ENCODE data around the gene C2CD3. TPM values are rescaled to one million over a fixed set of nuclear protein-coding genes. Genes with fewer than 3 reads are reported as not detected.
A peak's percentile ranks its signal among the peaks of the same experiment; 100 is the strongest.

Gene C2CD3
- total RNA-seq, 2 experiments from 2014 or later, result 31.9 to 35.1 TPM

DNA sequence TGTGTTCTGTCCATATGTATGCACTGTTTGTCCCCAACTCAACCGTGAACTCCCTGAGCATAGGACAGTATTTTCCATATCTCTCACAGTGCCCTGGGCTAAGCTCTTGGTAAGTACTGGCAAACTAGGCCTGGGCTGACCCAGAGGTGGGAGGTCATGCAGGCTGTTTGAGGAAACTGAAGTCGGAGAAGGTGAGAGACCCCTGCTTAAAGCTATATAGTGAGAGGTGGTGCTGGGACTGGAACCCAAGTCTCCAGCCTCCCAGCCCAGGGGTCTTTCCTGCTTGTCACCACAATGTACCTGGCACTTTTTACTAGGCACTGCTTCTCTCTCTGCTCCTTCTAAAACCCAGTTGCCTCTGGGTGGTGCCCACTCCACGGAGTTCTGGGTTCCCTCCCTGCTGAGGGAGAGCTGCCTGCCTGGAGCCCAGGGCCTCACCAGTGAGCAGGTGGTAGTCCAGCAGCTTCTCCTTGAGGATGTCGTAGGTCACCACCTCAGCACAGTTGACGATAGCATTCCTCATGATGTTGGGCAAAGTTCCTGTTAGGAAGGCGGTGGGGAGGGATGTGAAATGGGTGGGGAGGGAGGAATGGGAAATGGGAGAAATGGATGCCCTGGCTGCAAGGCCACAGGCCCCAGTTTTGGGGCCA lies 166.6 kb downstream of the C2CD3 start:
- H3K9me3 ChIP-seq (ENCODE audit: control insufficient read depth in 1 of 2, insufficient read depth in 1 of 2, low read length in 2 of 2), result no peaks in the 10 kb centered on the region
- no peak overlapping the region for H3K4me3 ChIP-seq (ENCODE audit: low read length)
- Mint-ChIP-seq H3K9me3 (no peaks in the 10 kb centered on the region), H3K36me3 (ENCODE audit: low read depth) (peaks cover 26% of the 10 kb centered on the region), H3K27me3 (no peaks in the 10 kb centered on the region), H3K27ac (peak overlapping the region; percentile 94), H3K4me1 (ENCODE audit: low read depth) (peaks cover 73% of the 10 kb centered on the region), H3K4me3 (no peak overlapping the region)
- CTCF ChIA-PET, result interaction anchor here (1.5 to 2.3 kb wide), 4 partner anchors 9 to 37 kb away, joined by 4 to 26 read pairs (median 14); partner anchors contain the start of gene UCP2
- peak overlapping the region; percentile 64 to 70 for H3K27ac ChIP-seq (ENCODE audit: low read depth in 1 of 2, low read length in 2 of 2)
- POLR2A ChIA-PET, result interaction anchor here (1.6 to 5.9 kb wide), 5 partner anchors 9 to 40 kb away, joined by 3 to 316 read pairs (median 14); partner anchors contain the start of gene UCP2
- intact Hi-C loops (cut with DNase I, micrococcal nuclease), result loop anchor here (2.0 kb wide), 1 partner anchor 29 kb away; no protein-coding TSS in a partner anchor
- no peaks in the 10 kb centered on the region for H3K27me3 ChIP-seq (ENCODE audit: control insufficient read depth in 1 of 2, insufficient read depth in 2 of 2, low read length in 2 of 2)
- ATAC-seq (ENCODE audit: poor library complexity) (no peak), DNase-seq (peak in 1 of 14 experiments; percentile 6)
- H3K36me3 ChIP-seq (ENCODE audit: insufficient read depth, low read length), result peaks cover 5% of the 10 kb centered on the region
- peaks cover 68% of the 10 kb centered on the region for H3K4me1 ChIP-seq (ENCODE audit: insufficient read depth, low read length)
- TF ChIP-seq, protein P1, sequence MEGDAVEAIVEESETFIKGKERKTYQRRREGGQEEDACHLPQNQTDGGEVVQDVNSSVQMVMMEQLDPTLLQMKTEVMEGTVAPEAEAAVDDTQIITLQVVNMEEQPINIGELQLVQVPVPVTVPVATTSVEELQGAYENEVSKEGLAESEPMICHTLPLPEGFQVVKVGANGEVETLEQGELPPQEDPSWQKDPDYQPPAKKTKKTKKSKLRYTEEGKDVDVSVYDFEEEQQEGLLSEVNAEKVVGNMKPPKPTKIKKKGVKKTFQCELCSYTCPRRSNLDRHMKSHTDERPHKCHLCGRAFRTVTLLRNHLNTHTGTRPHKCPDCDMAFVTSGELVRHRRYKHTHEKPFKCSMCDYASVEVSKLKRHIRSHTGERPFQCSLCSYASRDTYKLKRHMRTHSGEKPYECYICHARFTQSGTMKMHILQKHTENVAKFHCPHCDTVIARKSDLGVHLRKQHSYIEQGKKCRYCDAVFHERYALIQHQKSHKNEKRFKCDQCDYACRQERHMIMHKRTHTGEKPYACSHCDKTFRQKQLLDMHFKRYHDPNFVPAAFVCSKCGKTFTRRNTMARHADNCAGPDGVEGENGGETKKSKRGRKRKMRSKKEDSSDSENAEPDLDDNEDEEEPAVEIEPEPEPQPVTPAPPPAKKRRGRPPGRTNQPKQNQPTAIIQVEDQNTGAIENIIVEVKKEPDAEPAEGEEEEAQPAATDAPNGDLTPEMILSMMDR (IDR thresholded peaks at IDR 0.05), result no peak

DNA sequence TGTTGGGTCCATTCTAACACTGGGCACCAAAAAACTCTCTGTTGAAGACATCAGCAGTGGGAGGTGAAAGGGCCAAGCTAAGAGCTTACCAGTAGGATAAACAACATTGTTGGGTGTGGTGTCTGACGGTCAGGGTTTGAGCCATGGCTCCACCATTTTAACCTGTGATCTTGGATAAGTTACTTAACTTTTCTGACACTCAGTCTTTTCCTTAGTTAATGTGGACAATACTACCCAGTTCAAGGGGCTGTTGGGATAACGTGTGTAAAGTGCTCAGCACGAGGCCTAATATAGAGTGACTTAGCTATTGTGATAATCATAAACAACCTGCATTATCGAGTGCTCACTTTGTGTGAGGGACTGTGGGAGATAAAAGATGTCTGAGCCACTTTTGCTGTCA lies 168.0 kb downstream of the C2CD3 start:
- peak overlapping the region; percentile 94 for H3K27ac Mint-ChIP-seq
- peaks cover 61% of the 10 kb centered on the region for H3K4me1 ChIP-seq (ENCODE audit: insufficient read depth, low read length)
- intact Hi-C loops (cut with DNase I, micrococcal nuclease), result no loop called here
- TF ChIP-seq, protein P1 (IDR thresholded peaks at IDR 0.05), result no peak
- ChIA-PET CTCF (interaction anchor here (1.0 kb wide), 1 partner anchor 40 kb away, joined by 3 read pairs; no protein-coding TSS in a partner anchor), POLR2A (interaction anchor here (0.6 to 5.9 kb wide), 2 partner anchors 28 to 58 kb away, joined by 3 to 316 read pairs; partner anchors contain the start of gene UCP2)
- H3K36me3 ChIP-seq (ENCODE audit: insufficient read depth, low read length), result peaks cover 5% of the 10 kb centered on the region
- peaks cover 67% of the 10 kb centered on the region for H3K4me1 Mint-ChIP-seq (ENCODE audit: low read depth)
- H3K27ac ChIP-seq (ENCODE audit: low read depth in 1 of 2, low read length in 2 of 2), result no peak overlapping the region
- no peak overlapping the region for H3K4me3 Mint-ChIP-seq
- peaks cover 26% of the 10 kb centered on the region for H3K36me3 Mint-ChIP-seq (ENCODE audit: low read depth)
- H3K9me3 ChIP-seq (ENCODE audit: control insufficient read depth in 1 of 2, insufficient read depth in 1 of 2, low read length in 2 of 2), result no peaks in the 10 kb centered on the region
- no peaks in the 10 kb centered on the region for H3K27me3 Mint-ChIP-seq
- H3K9me3 Mint-ChIP-seq, result no peaks in the 10 kb centered on the region
- ATAC-seq (ENCODE audit: poor library complexity) (no peak), DNase-seq (no peak)
- no peak overlapping the region for H3K4me3 ChIP-seq (ENCODE audit: low read length)
- no peaks in the 10 kb centered on the region for H3K27me3 ChIP-seq (ENCODE audit: control insufficient read depth in 1 of 2, insufficient read depth in 2 of 2, low read length in 2 of 2)

DNA sequence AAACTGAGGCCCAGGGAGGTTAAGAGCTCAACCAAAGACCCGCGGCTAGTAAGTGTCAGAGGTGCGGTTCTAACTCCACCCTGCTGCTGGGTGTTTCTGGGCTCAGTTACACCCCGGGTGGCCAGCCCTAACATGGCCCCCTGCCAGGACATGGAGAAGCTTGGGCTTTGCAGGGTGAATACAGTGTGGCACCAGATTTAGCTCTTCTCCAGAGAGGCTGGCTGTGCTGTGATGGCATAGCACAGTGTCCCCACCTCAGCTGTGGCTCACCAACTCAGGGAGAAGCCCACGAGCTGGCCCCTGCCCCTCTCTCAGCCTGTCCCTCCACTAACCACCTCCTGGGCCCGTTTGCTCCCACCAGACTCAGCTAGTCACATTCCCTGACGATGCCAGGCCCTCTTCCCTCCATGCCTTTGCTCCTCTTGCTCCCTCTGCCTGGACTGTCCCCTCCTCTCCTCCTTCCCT lies 168.9 kb downstream of the C2CD3 start:
- no peak overlapping the region for H3K4me3 Mint-ChIP-seq
- intact Hi-C loops (cut with DNase I, micrococcal nuclease), result no loop called here
- H3K4me1 ChIP-seq (ENCODE audit: insufficient read depth, low read length), result peaks cover 59% of the 10 kb centered on the region

More for the DNA sequence above, 168.9 kb downstream of the C2CD3 start:
- DNase-seq (peak in 1 of 14 experiments; percentile 17), ATAC-seq (ENCODE audit: poor library complexity) (no peak)
- Histone ChIP-seq H3K36me3 (ENCODE audit: insufficient read depth, low read length) (peaks cover 5% of the 10 kb centered on the region), H3K9me3 (ENCODE audit: control insufficient read depth in 1 of 2, insufficient read depth in 1 of 2, low read length in 2 of 2) (no peaks in the 10 kb centered on the region), H3K27ac (ENCODE audit: low read depth in 1 of 2, low read length in 2 of 2) (no peak overlapping the region), H3K4me3 (ENCODE audit: low read length) (no peak overlapping the region), H3K27me3 (ENCODE audit: control insufficient read depth in 1 of 2, insufficient read depth in 2 of 2, low read length in 2 of 2) (no peaks in the 10 kb centered on the region)
- H3K9me3 Mint-ChIP-seq, result no peaks in the 10 kb centered on the region
- no peak overlapping the region for H3K27ac Mint-ChIP-seq
- TF ChIP-seq, protein P1 (IDR thresholded peaks at IDR 0.05), result no peak
- peaks cover 70% of the 10 kb centered on the region for H3K4me1 Mint-ChIP-seq (ENCODE audit: low read depth)
- no peaks in the 10 kb centered on the region for H3K27me3 Mint-ChIP-seq
- H3K36me3 Mint-ChIP-seq (ENCODE audit: low read depth), result peaks cover 26% of the 10 kb centered on the region
- CTCF ChIA-PET, result interaction anchor here (0.7 to 1.0 kb wide), 3 partner anchors 10 to 642 kb away, joined by 3 read pairs; no protein-coding TSS in a partner anchor
- POLR2A ChIA-PET, result interaction anchor here (5.9 kb wide), 1 partner anchor 27 kb away, joined by 316 read pairs; the partner anchor contains the start of gene UCP2
